ENCODE measurements around the gene KNOP1. TPM values are rescaled to one million over a fixed set of nuclear protein-coding genes. Genes with fewer than 3 reads are reported as not detected.

The KNOP1 gene
- total RNA-seq, 1 donor from 2014 or later, result 6.8 TPM

GRCh38 chr16:19710191-19710908, 7.7 kb downstream of the KNOP1 start:
- intact Hi-C loops (cut with DNase I), result no loop called here

GRCh38 chr16:19709381-19710136, 8.5 kb downstream of the KNOP1 start:
- intact Hi-C loops (cut with DNase I), result no loop called here
- peak; percentile 71 for DNase-seq (ENCODE audit: low spot score)

More at GRCh38 chr16:19710191-19710908, 7.7 kb downstream of the KNOP1 start:
- DNase-seq (ENCODE audit: low spot score), result peak; percentile 72

- DNase-seq (ENCODE audit: low spot score), result peak; percentile 72
- intact Hi-C loops (cut with DNase I), result no loop called here
These were observed 9.5 kb downstream of the KNOP1 start for GRCh38 chr16:19708296-19709205.

GRCh38 chr16:19707569-19708295, 10.3 kb downstream of the KNOP1 start:
- DNase-seq (ENCODE audit: low spot score), result peak; percentile 41
- intact Hi-C loops (cut with DNase I), result no loop called here

- intact Hi-C loops (cut with DNase I), result no loop called here
- peak; percentile 33 for DNase-seq (ENCODE audit: low spot score)
These were observed 11.2 kb downstream of the KNOP1 start for GRCh38 chr16:19706846-19707245.

- intact Hi-C loops (cut with DNase I), result no loop called here
These were observed 12.2 kb downstream of the KNOP1 start for GRCh38 chr16:19705843-19706242.

GRCh38 chr16:19705146-19705501, 12.9 kb downstream of the KNOP1 start:
- no peak for DNase-seq (ENCODE audit: low spot score)
- intact Hi-C loops (cut with DNase I), result no loop called here

More at GRCh38 chr16:19705843-19706242, 12.2 kb downstream of the KNOP1 start:
- DNase-seq (ENCODE audit: low spot score), result no peak

GRCh38 chr16:19704321-19705145, 13.5 kb downstream of the KNOP1 start:
- no peak for DNase-seq (ENCODE audit: low spot score)
- intact Hi-C loops (cut with DNase I), result no loop called here

- intact Hi-C loops (cut with DNase I), result no loop called here
- DNase-seq (ENCODE audit: low spot score), result no peak
These were observed 14.7 kb downstream of the KNOP1 start for GRCh38 chr16:19703172-19703889.

- intact Hi-C loops (cut with DNase I), result no loop called here
- DNase-seq (ENCODE audit: low spot score), result no peak
These were observed 16.9 kb downstream of the KNOP1 start for GRCh38 chr16:19701091-19701490.

GRCh38 chr16:19700319-19700781, 17.7 kb downstream of the KNOP1 start:
- DNase-seq (ENCODE audit: low spot score), result no peak
- intact Hi-C loops (cut with DNase I), result no loop called here

- no peak for DNase-seq (ENCODE audit: low spot score)
These were observed 18.6 kb downstream of the KNOP1 start for GRCh38 chr16:19699472-19699871.

GRCh38 chr16:19698480-19699465, 19.3 kb downstream of the KNOP1 start:
- DNase-seq (ENCODE audit: low spot score), result no peak
- intact Hi-C loops (cut with DNase I), result loop anchor here (10.0 kb wide), 1 partner anchor 94 kb away; no protein-coding TSS in a partner anchor

More at GRCh38 chr16:19699472-19699871, 18.6 kb downstream of the KNOP1 start:
- intact Hi-C loops (cut with DNase I), result loop anchor here (10.0 kb wide), 1 partner anchor 95 kb away; no protein-coding TSS in a partner anchor

GRCh38 chr16:19697756-19698318, 20.2 kb downstream of the KNOP1 start:
- intact Hi-C loops (cut with DNase I), result loop anchor here (2.0 to 10.0 kb wide), 2 partner anchors 93 to 187 kb away; partner anchors contain the start of gene GPRC5B
- DNase-seq (ENCODE audit: low spot score), result no peak

- no peak for DNase-seq (ENCODE audit: low spot score)
- intact Hi-C loops (cut with DNase I), result loop anchor here (2.0 to 10.0 kb wide), 2 partner anchors 92 to 188 kb away; partner anchors contain the start of gene GPRC5B
These were observed 21.1 kb downstream of the KNOP1 start for GRCh38 chr16:19696961-19697360.

- intact Hi-C loops (cut with DNase I), result loop anchor here (2.0 to 10.0 kb wide), 2 partner anchors 92 to 188 kb away; partner anchors contain the start of gene GPRC5B
- peak; percentile 85 for DNase-seq (ENCODE audit: low spot score)
These were observed 21.7 kb downstream of the KNOP1 start for GRCh38 chr16:19696328-19696727.

Data from cardiac septum (tissue), 1 donor.